CD14-positive monocyte (primary cell): Measurements from ENCODE around the gene E2F4. TPM values are rescaled to one million over a fixed set of nuclear protein-coding genes. Genes with fewer than 3 reads are reported as not detected.

Experiments
- DNase-seq, 3 donors: peaks; one replicate each; pipeline ENCODE4 v3.0.0-alpha.2; 2011 to 2022
- H2AFZ ChIP-seq: 2 replicates; pipeline ENCODE4 v1.6.0; 2012; ENCODE audit warnings: mild to moderate bottlenecking, low read depth, low read length, inconsistent platforms; ENCODE audit not compliant: insufficient read depth, poor library complexity, severe bottlenecking
- H3K27ac ChIP-seq, 2 donors: 1 replicate in 1 of 2; 2 replicates in 1 of 2; pipeline ENCODE4 v1.5.1; 2012 to 2013; ENCODE audit warnings: low read length in 2 of 2, control low read depth in 1 of 2, inconsistent platforms in 1 of 2, low read depth in 1 of 2, mild to moderate bottlenecking in 1 of 2
- H3K27me3 ChIP-seq, 2 donors: one replicate each; pipeline versions ENCODE4 v1.6.0 to v1.6.1; 2011 to 2013; ENCODE audit warnings: low read length in 2 of 2; ENCODE audit not compliant: control insufficient read depth in 2 of 2, insufficient read depth in 2 of 2
- H3K36me3 ChIP-seq, 2 donors: replicated peaks in 1 of 2; 1 replicate in 1 of 2; 2 replicates in 1 of 2; pipeline versions ENCODE4 v1.5.1 to v1.6.1; 2012 to 2013; ENCODE audit warnings: low read length in 2 of 2, control low read depth in 1 of 2, inconsistent platforms in 1 of 2, mild to moderate bottlenecking in 1 of 2; ENCODE audit not compliant: insufficient read depth in 2 of 2, control insufficient read depth in 1 of 2
- H3K4me1 ChIP-seq, 2 donors: 1 replicate in 1 of 2; 2 replicates in 1 of 2; pipeline versions ENCODE4 v1.5.1 to v1.6.1; 2012 to 2013; ENCODE audit warnings: low read length in 2 of 2, control low read depth in 1 of 2, inconsistent platforms in 1 of 2, mild to moderate bottlenecking in 1 of 2, moderate library complexity in 1 of 2; ENCODE audit not compliant: insufficient read depth in 2 of 2, control insufficient read depth in 1 of 2
- H3K4me2 ChIP-seq: replicated peaks from 2 replicates; pipeline ENCODE3; 2012; ENCODE audit warnings: low read length, moderate library complexity, mild to moderate bottlenecking; ENCODE audit not compliant: poor library complexity, severe bottlenecking; ENCODE audit errors: extremely low read depth
- H3K4me3 ChIP-seq, 3 experiments: fragments of 200-600 bp in 1 of 3; sonication (generic) in 1 of 3; replicated peaks in 1 of 3; 1 replicate in 2 of 3; 2 replicates in 1 of 3; pipeline ENCODE4 v1.5.1; 2011 to 2013; ENCODE audit warnings: low read length in 3 of 3, mild to moderate bottlenecking in 3 of 3, control low read depth in 2 of 3, low read depth in 2 of 3, inconsistent platforms in 1 of 3, moderate library complexity in 1 of 3
- H3K79me2 ChIP-seq: 2 replicates; pipeline ENCODE4 v1.6.0; 2012; ENCODE audit warnings: mild to moderate bottlenecking, control low read depth, inconsistent platforms, low read length, moderate library complexity; ENCODE audit not compliant: insufficient read depth
- H3K9ac ChIP-seq: 2 replicates; pipeline ENCODE4 v1.6.0; 2017; ENCODE audit warnings: low read length, mild to moderate bottlenecking; ENCODE audit not compliant: insufficient read depth, poor library complexity, severe bottlenecking
- H3K9me3 ChIP-seq, 2 donors: replicated peaks in 1 of 2; 1 replicate in 1 of 2; 2 replicates in 1 of 2; pipeline versions ENCODE4 v1.5.1 to v1.6.1; 2012 to 2013; ENCODE audit warnings: low read length in 2 of 2, control low read depth in 1 of 2; ENCODE audit not compliant: control insufficient read depth in 1 of 2, insufficient read depth in 1 of 2
- H4K20me1 ChIP-seq: 2 replicates; pipeline ENCODE4 v1.6.0; 2012; ENCODE audit warnings: mild to moderate bottlenecking, low read length, control low read depth, moderate library complexity; ENCODE audit not compliant: insufficient read depth
- H3K27ac Mint-ChIP-seq, 7 donors: one replicate each; pipeline ENCODE4 v1.8.0; 2020; ENCODE audit warnings: mild to moderate bottlenecking in 7 of 7, mixed read lengths in 7 of 7, moderate library complexity in 6 of 7, inconsistent platforms in 2 of 7
- H3K27me3 Mint-ChIP-seq, 3 donors: one replicate each; pipeline ENCODE4 v1.8.0; 2021 to 2022; ENCODE audit warnings: low read depth in 3 of 3, mild to moderate bottlenecking in 3 of 3, mixed read lengths in 3 of 3, moderate library complexity in 3 of 3, inconsistent platforms in 1 of 3
- H3K36me3 Mint-ChIP-seq, 2 donors: one replicate each; pipeline ENCODE4 v1.8.0; 2020; ENCODE audit warnings: mixed read lengths in 2 of 2, inconsistent platforms in 1 of 2, mild to moderate bottlenecking in 1 of 2
- H3K4me1 Mint-ChIP-seq: one replicate; pipeline ENCODE4 v1.8.0; 2020; ENCODE audit warnings: mild to moderate bottlenecking, mixed read lengths
- H3K4me3 Mint-ChIP-seq, 2 donors: one replicate each; pipeline ENCODE4 v1.8.0; 2020; ENCODE audit warnings: mild to moderate bottlenecking in 2 of 2, mixed read lengths in 2 of 2, moderate library complexity in 1 of 2
- H3K9me3 Mint-ChIP-seq, 7 donors: one replicate each; pipeline ENCODE4 v1.8.0; 2020 to 2022; ENCODE audit warnings: mixed read lengths in 7 of 7, mild to moderate bottlenecking in 6 of 7, moderate library complexity in 6 of 7, inconsistent platforms in 2 of 7
- CTCF ChIP-seq: fragments of 200-600 bp; IDR thresholded peaks from one replicate; pipeline ENCODE4 v1.8.0; 2022; ENCODE audit warnings: antibody characterized with exemption, mild to moderate bottlenecking
- WGBS: methylation state at CpG from one replicate; pipeline ENCODE4 v1.1.5; 2013; ENCODE audit warnings: missing lambda C conversion rate; ENCODE audit not compliant: insufficient coverage; 5-methylcytosine and 5-hydroxymethylcytosine counted together
- intact Hi-C, 2 donors: fragments of 100-400 bp; cut with micrococcal nuclease; formaldehyde crosslinking; loops; one replicate each; pipeline versions ENCODE4 v1.15.0 to v1.15.1; 2023
- polyA plus RNA-seq, 3 donors: library from polyadenylated mRNA; depleted of rRNA in 1 of 3; unstranded in 2 of 3; stranded (reverse) in 1 of 3; fragments of 300-500 nt in 2 of 3; fragments of >200 nt in 1 of 3; fragmentation: Illumina TruSeq in 2 of 3; gene quantifications; 1 replicate in 2 of 3; 2 replicates in 1 of 3; pipeline ENCODE4 v1.2.3, GENCODE V29; 2012 to 2021

The E2F4 gene
- polyA plus RNA-seq, 3 donors = 53.1 to 191 (median 61.5) TPM

DNA sequence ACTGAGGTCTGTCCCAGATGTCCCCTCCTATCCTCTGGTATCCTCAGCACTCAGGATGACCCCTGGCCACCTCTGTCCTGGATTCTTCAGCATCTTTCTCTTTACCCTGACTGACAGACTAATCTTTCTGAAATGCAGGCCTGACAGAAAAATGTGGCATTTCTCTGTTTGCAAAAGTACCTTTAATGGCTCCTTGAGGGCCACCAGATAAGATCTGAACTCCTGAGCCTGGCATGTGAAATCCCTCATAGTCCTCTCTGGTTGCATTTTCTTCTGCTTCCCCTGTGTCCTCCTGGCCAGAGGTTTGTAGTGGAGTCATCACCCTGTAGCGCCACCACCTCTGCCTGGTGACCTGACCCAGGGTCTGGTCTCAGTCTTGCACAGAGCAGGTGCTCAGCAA is 4.9 kb downstream of the E2F4 start:
- H3K9me3 Mint-ChIP-seq = no peaks in the 10 kb centered on the region
- intact Hi-C loops = no loop called here
- DNase-seq = no peak
- H3K4me3 ChIP-seq = no peak overlapping the region
- H4K20me1 ChIP-seq = peaks cover 76% of the 10 kb centered on the region
- peaks cover 33% of the 10 kb centered on the region for H3K4me1 Mint-ChIP-seq
- H3K27ac Mint-ChIP-seq = peak overlapping the region in 2 of 7 donors; percentile 54 to 69
- peaks cover 0 to 2% (median 0%) of the 10 kb centered on the region in 3 donors for H3K27me3 Mint-ChIP-seq
- no peak for TF ChIP-seq CTCF
- peaks cover 14 to 16% of the 10 kb centered on the region in 2 donors for H3K4me1 ChIP-seq
- H3K4me2 ChIP-seq = no peak overlapping the region
- no peak overlapping the region for H3K27ac ChIP-seq
- no peaks in the 10 kb centered on the region for H3K9me3 ChIP-seq
- H3K36me3 ChIP-seq = peaks cover 57 to 72% of the 10 kb centered on the region in 2 donors
- H3K36me3 Mint-ChIP-seq = peaks cover 60 to 77% of the 10 kb centered on the region in 2 donors
- whole genome bisulfite sequencing = 100% methylated on average over 1 of the region's 1 CpG
- H3K4me3 Mint-ChIP-seq = no peak overlapping the region
- peaks cover 30% of the 10 kb centered on the region for H3K79me2 ChIP-seq
- no peak overlapping the region for H2AFZ ChIP-seq
- no peaks in the 10 kb centered on the region for H3K27me3 ChIP-seq
- H3K9ac ChIP-seq = no peak overlapping the region

- intact Hi-C loops = no loop called here
- 96% methylated on average over 5 of the region's 6 CpGs for WGBS
- H3K9ac ChIP-seq = no peak overlapping the region
- H3K36me3 ChIP-seq = peaks cover 65 to 80% of the 10 kb centered on the region in 2 donors
- peaks cover 23% of the 10 kb centered on the region for H3K79me2 ChIP-seq
- H3K27ac ChIP-seq = peak overlapping the region in 1 of 2 donors; percentile 26
- no peak overlapping the region for H3K4me2 ChIP-seq
- H3K27me3 ChIP-seq = no peaks in the 10 kb centered on the region
- DNase-seq = no peak
- H2AFZ ChIP-seq = no peak overlapping the region
- peaks cover 9 to 10% of the 10 kb centered on the region in 2 donors for H3K4me1 ChIP-seq
- Mint-ChIP-seq H3K27ac (peak overlapping the region in 2 of 7 donors; percentile 24 to 42), H3K36me3 (peaks cover 68 to 85% of the 10 kb centered on the region in 2 donors), H3K9me3 (no peaks in the 10 kb centered on the region), H3K4me3 (no peak overlapping the region), H3K27me3 (peaks cover 0 to 2% (median 0%) of the 10 kb centered on the region in 3 donors), H3K4me1 (peaks cover 29% of the 10 kb centered on the region)
- H3K9me3 ChIP-seq = no peaks in the 10 kb centered on the region
- no peak overlapping the region for H3K4me3 ChIP-seq
- peaks cover 70% of the 10 kb centered on the region for H4K20me1 ChIP-seq
- no peak for TF ChIP-seq CTCF
Observed at GRCh38 chr16:67197704-67198103, 5.7 kb downstream of the E2F4 start.
